RWPE2 (cell line): Measurements from ENCODE around the gene TYW3.

Experiments
- ATAC-seq: fragments of 200-7000 bp; cut with Tn5 transposase; 3 replicates; pipeline ENCODE4 v1.9.1; 2021; ENCODE audit warnings: low read depth
- DNase-seq: peaks from one replicate; pipeline ENCODE4 v3.0.0-alpha.2; 2020; ENCODE audit warnings: low spot score
- H3K27ac ChIP-seq: fragments of 450-650 bp; 2 replicates; pipeline ENCODE4 v1.5.1; 2017; ENCODE audit warnings: mild to moderate bottlenecking; ENCODE audit not compliant: poor library complexity, severe bottlenecking
- H3K27me3 ChIP-seq: fragments of 250-450 bp; sonication (Bioruptor Pico); 2 replicates; pipeline ENCODE4 v1.5.1; 2021; ENCODE audit warnings: mild to moderate bottlenecking, moderate library complexity; ENCODE audit not compliant: insufficient read depth, poor library complexity, severe bottlenecking
- H3K36me3 ChIP-seq: fragments of 250-450 bp; sonication (Bioruptor Pico); 2 replicates; pipeline ENCODE4 v1.5.1; 2020; ENCODE audit warnings: low read depth, mild to moderate bottlenecking, moderate library complexity
- H3K4me1 ChIP-seq: fragments of 250-450 bp; sonication (Bioruptor Pico); 2 replicates; pipeline ENCODE4 v1.5.1; 2021; ENCODE audit warnings: mild to moderate bottlenecking, moderate library complexity; ENCODE audit not compliant: insufficient read depth, poor library complexity, severe bottlenecking
- H3K4me3 ChIP-seq: fragments of 250-450 bp; sonication (Bioruptor Pico); 2 replicates; pipeline ENCODE4 v1.5.1; 2021; ENCODE audit warnings: mild to moderate bottlenecking, moderate library complexity; ENCODE audit not compliant: severe bottlenecking
- H3K9me3 ChIP-seq: fragments of 250-450 bp; sonication (Bioruptor Pico); 2 replicates; pipeline ENCODE4 v1.5.1; 2021; ENCODE audit warnings: mild to moderate bottlenecking, moderate library complexity; ENCODE audit not compliant: severe bottlenecking
- CTCF ChIP-seq: fragments of 450-650 bp; IDR thresholded peaks from one replicate; pipeline ENCODE4 v1.5.1; 2017; ENCODE audit warnings: mild to moderate bottlenecking, moderate library complexity; ENCODE audit not compliant: poor library complexity, severe bottlenecking

The TYW3 gene

GRCh38 chr1:74791491-74791890, 58.5 kb downstream of the TYW3 start:
- H3K36me3 ChIP-seq = no peaks in the 10 kb centered on the region; the same call in 1 of the 2 replicates
- no peak for TF ChIP-seq CTCF
- no peak overlapping the region for H3K4me3 ChIP-seq
- ATAC-seq (no peak), DNase-seq (no peak)
- peaks cover 4% of the 10 kb centered on the region for H3K27me3 ChIP-seq
- no peaks in the 10 kb centered on the region for H3K4me1 ChIP-seq
- no peaks in the 10 kb centered on the region for H3K9me3 ChIP-seq
- H3K27ac ChIP-seq = no peak overlapping the region

DNA sequence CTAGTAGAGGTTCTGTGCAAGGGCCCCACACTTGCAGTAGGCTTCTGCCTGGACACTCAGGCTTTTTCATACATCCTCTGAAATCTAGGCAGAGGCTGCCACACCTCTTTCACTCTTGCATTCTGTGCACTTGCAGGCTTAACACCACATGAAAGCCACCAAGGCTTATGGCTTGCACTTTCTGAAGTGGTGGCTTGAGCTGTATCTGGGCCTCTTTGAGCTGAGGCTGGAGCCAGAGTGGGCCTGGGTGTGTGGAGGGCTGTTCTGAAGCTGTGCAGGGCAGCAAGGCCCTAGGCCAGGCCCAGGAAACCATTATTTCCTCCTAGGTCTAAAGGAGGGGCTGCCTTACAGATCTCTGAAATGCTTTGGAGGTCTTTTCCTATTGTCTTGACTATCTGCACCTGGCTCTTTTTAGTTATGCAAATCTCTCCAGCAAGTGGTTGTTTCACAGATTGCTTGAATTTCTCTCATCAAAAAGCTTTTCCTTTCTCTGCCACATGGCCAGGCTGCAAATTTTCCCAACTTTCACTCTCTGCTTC, 66.2 kb downstream of the TYW3 start:
- no peaks in the 10 kb centered on the region for H3K27me3 ChIP-seq
- peaks cover 3% of the 10 kb centered on the region for H3K9me3 ChIP-seq
- H3K4me1 ChIP-seq = no peaks in the 10 kb centered on the region
- no peak for TF ChIP-seq CTCF
- DNase-seq = no peak
- H3K27ac ChIP-seq = no peak overlapping the region
- H3K4me3 ChIP-seq = no peak overlapping the region
- ATAC-seq = no peak
- H3K36me3 ChIP-seq = no peaks in the 10 kb centered on the region

DNA sequence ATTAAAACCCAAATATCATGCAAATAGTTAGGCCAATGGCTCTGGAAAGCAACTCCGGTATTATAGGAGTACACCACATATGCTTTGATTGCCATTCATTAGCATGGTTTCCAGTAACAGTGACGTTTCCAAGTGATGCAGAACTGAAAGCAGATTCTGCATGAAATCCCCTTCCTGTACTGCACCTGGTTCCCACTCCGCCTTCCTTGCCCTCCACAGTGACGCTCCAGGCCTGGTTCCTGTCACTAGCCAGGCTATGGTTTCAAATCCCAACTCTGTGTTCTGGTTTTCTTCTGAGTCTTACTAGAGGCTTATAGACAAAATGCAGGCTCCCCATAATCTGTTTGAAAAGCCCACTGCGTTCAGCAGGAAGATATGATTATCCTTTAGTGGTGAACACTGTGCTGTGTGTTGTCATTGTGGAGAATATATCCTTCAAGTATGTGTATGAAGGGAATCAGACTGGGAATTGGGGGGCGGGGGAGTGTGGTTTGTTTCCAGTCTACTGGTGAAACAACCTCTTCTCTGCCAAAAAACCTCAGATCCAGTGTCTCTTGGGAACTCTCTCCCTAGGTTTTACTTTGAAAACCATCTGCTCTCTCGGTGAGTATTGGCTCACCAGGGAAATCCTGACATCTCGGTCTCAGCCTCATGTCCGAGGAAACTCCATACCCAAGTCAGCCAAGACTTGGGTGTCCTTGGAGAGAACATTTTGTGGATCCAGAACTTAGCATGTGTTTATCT, 78.7 kb downstream of the TYW3 start:
- Histone ChIP-seq H3K4me1 (no peaks in the 10 kb centered on the region), H3K36me3 (no peaks in the 10 kb centered on the region), H3K4me3 (no peak overlapping the region), H3K27me3 (no peaks in the 10 kb centered on the region), H3K27ac (no peak overlapping the region), H3K9me3 (no peaks in the 10 kb centered on the region)
- DNase-seq = no peak
- ATAC-seq = no peak
- TF ChIP-seq CTCF = no peak

DNA sequence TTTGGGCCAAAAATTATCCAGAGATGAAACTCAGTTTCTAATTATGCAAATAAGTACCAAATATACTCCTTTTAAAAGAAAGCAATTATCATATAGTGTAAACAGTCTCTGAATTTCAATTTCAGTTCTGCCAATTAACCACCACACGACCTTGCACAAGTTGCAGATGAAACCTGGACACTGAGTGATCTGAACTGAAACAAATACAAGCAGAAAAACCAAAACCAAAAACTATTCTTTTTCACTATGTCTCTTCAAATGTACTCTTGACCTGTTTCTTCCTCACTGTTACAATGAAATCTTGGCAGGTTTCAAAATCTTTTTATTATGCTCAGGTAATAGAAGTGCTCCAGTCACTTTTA, 79.2 kb downstream of the TYW3 start:
- DNase-seq = no peak
- Histone ChIP-seq H3K4me3 (no peak overlapping the region), H3K36me3 (no peaks in the 10 kb centered on the region), H3K27me3 (no peaks in the 10 kb centered on the region), H3K4me1 (no peaks in the 10 kb centered on the region), H3K27ac (no peak overlapping the region), H3K9me3 (no peaks in the 10 kb centered on the region)
- ATAC-seq = no peak; the same call in 2 of the 3 replicates
- no peak for TF ChIP-seq CTCF
